Fibroblast of skin of back (primary cell): ENCODE measurements around the gene KCNH8.

Source experiments
- DNase-seq: peaks from one replicate; pipeline ENCODE4 v3.0.0-alpha.2; 2013

KCNH8 gene

DNA sequence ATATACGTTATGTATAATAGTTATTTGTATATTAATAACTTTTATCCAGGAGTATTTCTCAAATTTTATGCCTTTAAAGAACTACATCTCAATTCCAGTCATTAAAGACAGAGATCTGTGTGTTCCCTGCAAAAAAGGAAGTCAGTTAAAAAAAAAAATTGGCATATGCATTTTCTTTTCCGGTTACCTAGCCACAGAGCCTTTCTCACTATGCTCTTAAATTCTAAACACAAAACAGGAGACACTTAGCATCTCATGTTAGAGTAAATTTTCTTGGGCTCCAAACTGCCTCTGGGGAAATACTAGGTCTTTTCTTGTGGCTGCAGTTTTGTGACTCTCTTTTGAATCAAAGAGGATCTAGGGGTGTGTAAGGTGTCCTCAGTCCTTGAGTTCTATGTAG lies 105.9 kb downstream of the KCNH8 start:
- no peak for DNase-seq

DNA sequence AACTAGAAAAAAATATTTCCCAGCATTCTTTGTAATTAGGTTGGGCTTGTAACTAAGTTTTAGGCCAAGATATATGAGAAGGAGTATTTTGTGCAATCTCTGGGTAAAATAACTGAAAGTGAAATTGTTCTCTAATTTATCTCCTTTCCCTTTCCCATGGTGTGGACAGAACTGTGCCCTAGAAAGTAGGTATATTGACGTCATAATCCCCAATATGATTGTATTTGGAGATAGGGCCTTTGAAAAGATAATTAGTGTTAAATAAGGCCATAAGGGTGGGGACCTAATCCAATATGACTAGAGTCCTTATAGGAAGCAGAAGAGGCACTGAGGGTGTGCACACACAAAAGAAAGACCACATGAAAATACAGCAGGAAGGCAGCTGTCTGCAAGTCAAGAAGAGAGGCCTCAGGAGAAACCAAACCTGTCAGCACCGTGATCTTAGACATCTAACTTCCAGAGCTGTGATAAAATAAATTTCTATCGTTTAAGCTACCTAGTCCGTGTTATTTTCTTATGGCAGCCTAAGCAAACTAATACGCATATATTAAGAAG lies 106.6 kb downstream of the KCNH8 start:
- no peak for DNase-seq

DNA sequence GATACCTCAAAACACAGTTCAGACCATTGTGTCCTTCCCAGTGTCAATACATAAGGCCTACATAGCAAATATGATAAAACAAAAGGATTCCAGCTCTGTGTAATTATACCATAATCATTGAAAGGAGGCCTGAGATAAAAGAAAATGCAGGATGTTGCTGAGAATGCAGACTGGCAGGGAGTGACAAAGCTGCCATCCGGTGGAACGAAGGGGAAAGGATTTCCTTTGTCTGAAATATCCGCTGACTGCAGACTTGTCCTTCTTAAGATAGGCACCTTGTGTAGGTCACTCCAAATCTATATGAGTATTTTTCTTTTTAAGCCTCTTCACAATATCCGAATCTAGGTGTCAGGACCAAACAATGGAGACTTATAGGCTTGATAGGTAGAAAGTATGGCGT lies 108.0 kb downstream of the KCNH8 start:
- DNase-seq: no peak

DNA sequence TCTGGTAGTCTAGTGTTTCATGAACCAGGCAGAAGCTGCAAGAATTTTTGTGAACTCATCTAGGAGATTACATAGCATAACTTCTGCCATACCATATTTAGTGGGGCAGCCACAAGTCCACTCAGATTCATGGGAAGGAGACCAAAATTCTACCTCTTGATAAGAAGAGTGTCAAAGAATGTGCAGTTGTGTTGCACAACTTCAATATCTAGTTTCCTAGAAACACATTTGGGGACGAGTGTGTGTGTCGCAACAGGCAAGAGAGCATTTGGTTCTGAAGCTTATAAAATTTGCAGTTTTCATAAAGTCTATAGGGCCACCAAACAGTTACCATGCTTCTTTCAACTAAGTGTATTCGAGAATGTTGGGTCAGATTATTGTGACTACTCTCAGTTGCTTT lies 115.3 kb downstream of the KCNH8 start:
- no peak for DNase-seq

DNA sequence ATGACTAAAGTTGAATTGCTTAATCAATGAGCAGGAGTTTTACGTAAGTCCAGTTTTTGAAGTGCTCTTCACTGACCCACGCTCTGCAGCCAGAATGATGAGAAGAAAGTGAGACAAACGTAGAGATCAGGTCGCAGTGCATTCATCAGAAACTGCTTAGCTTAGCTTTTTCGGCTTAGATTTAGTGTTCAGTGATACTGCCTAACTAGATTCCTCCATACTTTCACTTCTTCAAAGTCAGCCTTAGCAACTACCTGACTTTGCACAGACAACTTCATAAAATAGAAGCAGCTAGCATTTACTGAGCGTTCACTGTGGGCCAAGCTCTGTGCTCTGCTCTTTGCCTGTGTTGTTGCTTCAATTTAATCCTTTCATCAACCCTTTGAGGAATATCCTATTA lies 116.1 kb downstream of the KCNH8 start:
- no peak for DNase-seq

DNA sequence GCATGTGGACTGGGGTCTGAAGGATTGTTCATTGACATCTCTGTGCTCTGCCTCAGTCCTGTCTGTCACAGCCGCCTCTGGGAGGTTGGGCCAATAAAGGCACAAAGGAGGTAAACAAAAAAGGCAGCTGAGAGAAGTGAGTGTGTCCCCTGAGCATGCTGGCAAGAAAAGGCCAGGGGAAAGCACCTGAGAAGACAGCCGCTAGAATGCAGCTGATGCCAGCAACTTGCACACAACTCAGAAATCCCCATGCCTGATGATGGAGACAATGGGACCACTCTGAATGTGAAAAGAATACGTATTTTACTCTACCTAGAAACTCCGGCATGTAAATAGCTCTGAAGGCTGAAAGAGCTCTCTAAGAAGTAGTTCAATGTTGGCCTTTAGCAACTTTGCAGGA lies 118.7 kb downstream of the KCNH8 start:
- DNase-seq: no peak

DNA sequence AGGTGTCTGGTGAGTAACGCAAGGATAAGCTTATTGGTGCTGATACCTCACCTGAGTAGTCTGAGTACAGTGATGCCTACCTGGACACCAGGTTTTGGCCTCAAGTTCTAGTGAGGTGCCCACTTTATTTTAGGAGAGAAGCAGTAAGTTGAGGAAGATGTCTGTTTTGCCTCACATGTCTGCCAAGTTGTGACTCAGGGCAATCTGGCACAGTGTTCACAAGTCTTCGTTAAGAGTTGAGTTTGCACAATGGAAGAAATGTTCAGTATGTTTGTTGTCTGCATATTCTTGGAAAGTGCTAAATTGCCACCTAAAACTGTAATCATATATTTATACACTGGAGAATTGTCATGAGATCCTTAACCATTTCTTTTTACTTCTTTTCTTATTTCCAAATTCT lies 122.2 kb downstream of the KCNH8 start:
- no peak for DNase-seq

DNA sequence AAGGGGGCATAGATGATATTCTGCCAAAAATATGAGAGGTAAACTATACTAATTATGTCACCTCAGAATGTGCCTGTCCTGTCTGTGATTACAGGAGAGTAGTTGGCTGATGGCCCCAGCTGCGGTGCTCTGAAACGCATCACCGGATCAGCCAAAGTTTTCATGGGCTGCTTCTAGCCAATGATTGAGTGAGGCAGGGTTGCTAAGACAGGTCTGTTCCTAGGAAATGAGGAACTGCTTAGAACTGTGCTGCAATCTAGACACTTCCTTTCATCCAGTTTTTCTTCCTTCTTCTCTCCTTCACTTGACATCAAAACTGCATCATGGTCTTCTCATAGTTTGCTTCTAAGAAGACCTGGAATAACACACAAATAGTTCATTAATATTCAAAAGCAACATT lies 124.0 kb downstream of the KCNH8 start:
- no peak for DNase-seq

DNA sequence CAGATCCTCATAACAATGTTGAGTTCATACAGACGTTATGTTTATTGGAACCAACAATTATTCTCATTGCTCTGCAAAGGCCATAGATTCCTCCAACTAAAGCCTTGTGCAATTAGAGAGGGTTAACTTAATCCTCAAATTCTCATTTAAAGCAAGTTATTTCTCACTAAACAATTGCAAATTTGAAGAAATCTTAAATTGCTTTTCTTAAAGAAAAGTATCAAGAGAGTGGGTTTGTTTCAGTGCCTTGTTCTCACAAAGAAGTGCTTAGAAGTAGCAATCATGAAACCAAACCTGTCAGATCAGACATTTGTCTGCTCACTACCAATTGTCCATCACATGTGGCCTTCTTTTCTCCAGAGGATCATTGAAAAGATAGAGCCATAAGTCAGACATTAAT lies 124.8 kb downstream of the KCNH8 start:
- no peak for DNase-seq

DNA sequence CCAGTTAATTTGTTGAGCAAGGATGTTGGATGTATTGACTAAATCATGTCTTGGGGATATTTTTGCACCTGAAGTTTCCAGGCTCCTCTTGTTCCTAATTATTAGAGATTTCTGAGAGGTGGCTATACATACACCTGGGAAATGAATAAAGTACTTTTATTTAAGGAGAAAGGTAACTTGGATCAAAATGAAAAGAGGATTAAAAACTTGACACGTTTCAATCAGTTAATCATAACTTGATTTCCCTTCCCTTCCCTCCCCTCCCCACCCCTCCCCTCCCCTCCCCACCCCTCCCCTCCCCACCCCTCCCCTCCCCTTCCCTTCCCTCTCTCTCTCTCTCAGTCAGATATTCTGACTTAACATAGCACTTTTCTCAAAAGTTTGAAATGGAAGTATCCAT lies 126.3 kb downstream of the KCNH8 start:
- no peak for DNase-seq

DNA sequence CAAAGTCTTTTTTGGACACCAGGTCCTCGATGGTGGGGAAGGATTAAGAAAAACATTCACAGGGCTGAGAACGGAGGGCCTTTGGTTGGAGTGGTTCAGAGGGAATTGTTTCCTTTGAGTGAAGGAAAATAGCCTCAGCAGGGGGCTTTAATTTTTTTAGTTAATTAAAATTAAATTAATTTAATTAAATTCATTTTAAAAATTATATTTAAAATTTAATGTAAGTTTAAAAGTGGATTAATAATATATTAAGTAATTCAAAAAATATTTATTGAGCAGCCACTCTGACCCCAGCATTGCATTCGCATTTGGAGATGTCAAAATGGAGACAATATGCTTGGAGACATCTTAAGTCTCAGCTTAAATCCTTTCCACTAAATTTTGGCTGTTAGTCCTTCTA lies 136.7 kb downstream of the KCNH8 start:
- DNase-seq: no peak

DNA sequence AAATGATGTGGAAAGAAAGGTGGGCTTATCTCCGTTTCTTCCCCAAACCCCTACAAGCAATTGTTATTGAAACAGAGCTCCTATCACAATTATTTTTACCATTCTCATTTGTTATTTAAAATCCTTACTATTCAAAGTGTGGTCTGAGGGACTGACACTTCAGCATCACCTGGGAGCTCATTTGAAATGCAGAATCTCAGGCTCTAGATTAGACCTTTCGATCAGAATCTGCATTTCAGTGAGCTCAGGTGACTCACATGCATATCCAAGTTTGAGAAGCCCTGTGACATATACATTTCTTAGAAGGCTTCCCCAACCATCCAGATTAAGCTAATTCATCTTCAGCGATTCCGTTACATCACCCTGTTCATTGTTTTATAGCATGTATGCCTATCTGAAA lies 145.0 kb downstream of the KCNH8 start:
- no peak for DNase-seq

DNA sequence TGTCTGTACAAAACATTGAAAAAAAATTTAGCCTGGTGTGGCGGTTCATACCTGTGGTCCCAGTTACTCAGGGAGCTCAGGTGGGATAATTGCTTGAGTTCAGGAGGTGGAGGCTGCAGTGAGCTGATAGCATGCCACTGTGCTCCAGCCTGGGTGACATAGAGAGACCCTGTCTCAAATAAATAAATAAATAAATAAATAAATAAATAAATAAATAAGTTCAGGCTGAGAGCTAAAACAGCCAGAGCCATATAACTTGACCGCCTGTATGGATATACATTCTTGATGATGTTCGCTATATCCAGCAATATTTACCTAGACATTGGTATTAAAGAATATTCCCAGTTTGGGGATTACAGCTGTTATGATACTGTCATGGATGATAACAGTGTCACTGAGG lies 146.9 kb downstream of the KCNH8 start:
- no peak for DNase-seq

DNA sequence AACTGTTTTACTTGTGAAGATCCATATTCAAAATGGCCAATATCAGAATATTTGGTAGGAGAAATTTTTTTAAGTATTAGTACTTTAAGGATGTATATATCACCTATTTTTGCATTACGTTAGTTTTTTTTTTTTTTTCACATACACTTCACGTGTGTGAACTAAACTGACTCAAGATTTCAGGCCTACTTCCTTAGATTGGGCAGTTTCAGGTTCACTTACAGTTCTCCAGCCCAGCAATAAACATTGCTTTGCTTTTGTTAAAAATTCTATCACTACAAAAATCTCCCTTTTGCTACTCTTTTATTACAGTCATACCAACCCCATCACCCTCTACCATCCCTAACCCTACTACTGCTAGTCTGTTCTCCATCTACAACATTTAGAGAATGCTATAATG lies 183.6 kb downstream of the KCNH8 start:
- DNase-seq: no peak

DNA sequence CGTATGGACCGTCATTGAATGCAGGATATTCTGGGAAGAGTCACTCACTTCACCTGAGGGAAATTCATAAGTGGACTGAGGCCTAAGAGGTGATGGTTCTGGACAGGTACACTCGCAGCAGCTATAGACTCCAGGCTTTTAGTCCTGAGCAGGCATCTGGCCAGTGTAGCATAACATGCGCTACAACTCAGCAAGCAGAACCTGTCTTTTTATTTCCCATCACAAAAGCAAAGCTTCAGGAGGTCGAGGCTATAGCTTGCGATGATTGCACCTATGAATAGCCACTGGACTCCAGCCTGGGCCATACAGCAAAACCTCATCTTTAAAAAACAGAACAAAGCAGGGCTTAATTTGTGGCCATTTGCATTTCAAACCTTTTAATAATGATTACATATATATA lies 185.8 kb downstream of the KCNH8 start:
- no peak for DNase-seq

DNA sequence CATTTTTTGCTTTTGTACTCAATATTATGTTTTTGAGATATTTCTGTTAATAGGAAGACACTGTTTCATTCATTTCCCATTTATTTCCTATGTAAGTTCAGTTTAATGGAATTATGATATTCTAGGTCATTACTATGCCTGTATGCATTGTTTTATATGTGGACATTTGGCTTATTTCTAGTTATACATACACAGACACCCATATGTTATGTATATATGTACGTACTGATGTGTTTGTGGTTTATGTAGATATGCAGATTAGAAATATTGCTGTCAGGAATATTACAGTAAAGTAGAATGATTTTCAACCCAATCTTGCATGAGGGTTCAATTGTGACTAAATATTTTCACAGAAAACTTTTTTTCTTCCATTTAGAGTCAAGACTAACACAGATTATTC lies 190.5 kb downstream of the KCNH8 start:
- DNase-seq: no peak

DNA sequence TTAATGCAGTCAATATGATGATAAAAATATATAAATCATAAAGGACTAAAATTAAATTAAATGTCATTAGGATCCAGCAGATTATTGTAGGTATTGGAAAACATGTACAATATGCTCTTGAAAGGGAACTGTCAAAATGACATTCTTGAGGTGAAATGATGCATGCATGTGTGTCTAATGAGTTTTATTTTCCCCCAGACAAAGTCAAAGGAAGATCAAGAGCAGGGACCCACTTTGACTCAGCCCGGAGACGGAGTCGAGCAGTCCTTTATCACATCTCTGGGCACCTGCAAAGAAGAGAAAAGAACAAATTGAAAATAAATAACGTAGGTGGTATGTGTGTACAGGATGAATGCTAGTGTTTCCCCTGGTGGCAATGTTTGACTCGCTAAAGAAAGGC lies 194.1 kb downstream of the KCNH8 start:
- no peak for DNase-seq

DNA sequence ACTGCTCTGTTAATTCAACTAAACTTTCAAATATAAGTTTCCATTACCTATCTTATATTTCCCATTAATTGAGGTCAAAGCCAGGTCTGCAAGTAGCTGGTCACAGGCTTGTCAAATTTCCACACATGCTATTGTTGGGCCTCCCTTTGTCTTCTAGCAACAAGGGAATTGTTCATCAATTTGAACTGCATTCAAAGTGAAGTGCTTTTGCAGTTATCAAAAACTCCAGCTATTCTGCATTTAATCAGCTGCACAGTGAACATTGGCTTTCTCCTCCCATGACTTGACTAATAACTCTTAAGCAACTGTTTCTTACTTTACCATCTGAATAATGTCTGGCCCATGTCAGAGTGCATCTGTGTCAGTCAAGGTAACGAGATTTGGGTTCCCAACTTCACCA lies 198.4 kb downstream of the KCNH8 start:
- DNase-seq: no peak

DNA sequence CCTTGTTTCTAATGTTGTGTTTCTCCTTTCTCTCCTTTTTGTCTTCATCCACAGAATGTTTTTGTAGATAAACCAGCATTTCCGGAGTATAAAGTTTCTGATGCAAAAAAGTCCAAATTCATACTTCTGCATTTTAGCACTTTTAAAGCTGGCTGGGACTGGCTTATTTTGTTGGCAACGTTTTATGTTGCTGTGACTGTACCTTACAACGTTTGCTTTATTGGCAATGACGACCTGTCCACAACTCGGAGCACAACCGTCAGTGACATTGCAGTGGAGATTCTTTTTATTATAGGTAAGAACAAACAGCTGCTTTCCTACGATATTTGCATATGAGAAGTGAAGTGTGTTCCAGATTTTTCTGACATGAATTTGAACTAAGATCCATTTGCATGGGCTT lies 199.4 kb downstream of the KCNH8 start:
- no peak for DNase-seq

DNA sequence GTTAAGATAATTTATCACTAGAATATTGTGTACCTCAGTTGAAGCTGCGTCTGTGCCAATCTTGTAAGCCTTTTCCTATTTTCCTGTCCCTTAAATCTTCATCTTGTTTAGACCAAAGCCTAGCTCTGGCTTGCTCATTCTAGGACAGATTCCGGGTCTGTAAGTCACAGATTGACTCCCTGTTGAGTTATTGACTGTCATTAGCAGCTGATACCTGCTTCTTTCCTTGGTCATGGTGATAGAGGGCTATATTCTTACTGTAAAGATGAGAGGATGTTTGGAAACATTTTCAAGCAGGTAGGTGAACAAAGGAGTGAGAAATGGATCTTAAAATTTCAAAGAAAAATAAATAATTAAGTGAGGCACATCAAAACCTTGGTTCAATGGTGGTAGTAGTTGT lies 200.2 kb downstream of the KCNH8 start:
- no peak for DNase-seq

DNA sequence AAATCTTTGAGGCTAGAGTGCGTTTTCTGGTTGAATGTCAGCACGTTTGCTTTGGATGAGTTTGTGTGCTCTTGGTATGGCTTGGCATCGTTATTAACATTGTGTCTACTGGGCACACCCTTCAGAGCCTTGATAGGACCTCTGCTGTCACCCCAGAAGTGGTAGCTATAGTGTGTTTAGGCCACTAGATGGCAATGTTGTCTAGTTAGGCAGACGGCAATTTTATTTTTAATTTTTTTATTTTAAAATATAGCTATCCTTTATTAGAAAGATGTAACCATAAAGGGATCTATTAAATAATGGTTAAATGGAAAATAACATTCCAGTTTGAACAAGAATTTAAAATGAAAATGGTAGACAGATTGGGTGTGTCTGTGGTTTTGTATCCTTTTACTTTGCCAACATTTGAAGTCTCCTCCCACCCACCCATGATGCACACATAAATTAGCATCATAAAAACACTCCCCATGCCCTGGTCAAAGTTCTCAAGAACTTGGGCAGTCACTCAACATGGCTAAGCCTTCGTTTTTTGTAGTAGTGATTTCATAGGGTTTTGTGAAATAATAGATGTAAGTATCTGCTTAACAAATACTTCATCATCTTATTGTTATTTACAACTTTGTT lies 200.7 kb downstream of the KCNH8 start:
- peak; percentile 23 for DNase-seq

DNA sequence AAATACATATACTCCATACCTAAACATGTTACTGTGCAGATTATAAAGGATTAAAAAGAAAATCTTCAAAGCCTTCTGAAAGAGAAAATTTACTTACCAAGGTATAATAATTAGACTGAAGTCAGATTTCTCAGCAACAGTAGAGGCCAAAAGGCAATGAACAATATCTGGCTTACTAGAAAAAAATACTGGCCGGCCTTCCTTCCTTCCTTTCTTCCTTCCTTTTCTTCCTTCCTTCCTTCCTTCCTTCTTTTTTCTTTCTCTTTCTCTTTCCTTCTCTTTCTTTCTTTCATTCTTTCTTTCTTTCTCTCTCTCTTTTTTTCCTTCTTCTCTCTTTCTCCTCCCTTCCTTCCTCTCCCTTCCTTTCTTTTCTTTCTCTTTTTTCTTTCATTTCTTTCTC lies 209.6 kb downstream of the KCNH8 start:
- DNase-seq: no peak

DNA sequence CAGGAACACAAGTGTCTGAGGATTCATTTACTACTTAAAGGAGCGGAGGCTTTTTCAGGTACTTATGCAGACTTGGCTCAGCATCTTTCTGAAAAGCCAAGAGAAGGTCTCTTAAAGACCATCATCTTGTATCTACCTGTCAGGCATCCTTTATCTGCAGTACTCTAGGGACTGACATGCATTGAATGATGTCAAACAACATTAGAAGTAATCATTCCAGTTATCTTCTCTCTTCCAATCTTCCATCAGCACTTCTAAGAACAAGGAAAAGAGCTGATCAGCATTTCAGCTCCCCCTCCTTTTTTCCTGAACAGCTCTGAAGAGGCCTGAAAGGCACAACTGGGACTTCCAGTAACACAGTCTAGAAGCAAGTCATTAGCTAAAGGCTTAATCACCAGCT lies 214.8 kb downstream of the KCNH8 start:
- no peak for DNase-seq

DNA sequence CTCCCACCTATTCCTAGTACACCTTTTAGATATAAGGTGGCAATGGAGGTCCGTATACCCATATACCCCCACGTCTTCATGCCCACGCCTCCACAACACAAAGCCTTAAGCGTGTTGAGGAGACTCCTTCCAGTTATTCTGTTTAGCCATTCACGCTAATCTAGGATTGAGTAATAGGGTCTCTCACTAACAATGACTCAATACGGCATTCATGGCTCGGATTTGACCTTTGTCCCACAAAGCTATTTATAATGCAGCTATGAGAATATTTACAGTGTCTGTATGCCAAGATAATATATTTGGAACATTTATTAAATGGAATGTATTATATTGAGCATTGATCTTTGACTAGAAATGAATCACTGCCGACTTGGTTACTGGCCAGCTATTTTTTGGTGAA lies 215.8 kb downstream of the KCNH8 start:
- no peak for DNase-seq

DNA sequence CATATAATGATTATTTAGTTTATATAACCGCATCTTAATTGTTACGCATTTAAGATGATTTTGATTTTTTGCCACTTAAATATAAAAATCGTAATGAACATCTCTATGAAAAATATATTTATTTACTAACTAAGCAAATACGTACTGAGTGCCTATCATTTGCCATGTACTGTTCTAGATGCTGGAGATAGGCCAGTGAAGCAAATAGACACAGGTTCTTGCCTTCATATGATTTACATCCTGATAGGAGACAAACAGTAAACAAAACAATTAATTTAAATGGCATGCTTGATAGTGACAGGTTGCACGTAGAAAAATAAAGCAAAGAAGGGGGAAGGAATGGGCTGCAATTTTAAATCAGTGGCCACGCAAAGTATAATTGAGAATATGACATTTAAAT lies 217.2 kb downstream of the KCNH8 start:
- no peak for DNase-seq
